Hepatocyte (in vitro differentiated cells): ENCODE data around the gene MS4A6E. TPM values are rescaled to one million over a fixed set of nuclear protein-coding genes. Genes with fewer than 3 reads are reported as not detected.
"Not testable (repeated sequence)": the region's sequence is repeated elsewhere in the genome, so short reads cannot be mapped to it uniquely, and the experiment has no call there.

Source experiments
- DNase-seq: peaks from one replicate; pipeline ENCODE4 v3.0.0-alpha.2; 2016; ENCODE audit warnings: low spot score
- H2AFZ ChIP-seq: fragments of 200-600 bp; sonication (generic); 2 replicates; pipeline ENCODE4 v1.6.0; 2016; ENCODE audit warnings: antibody characterized with exemption, mild to moderate bottlenecking
- H3K27ac ChIP-seq: fragments of 200-600 bp; sonication (generic); 2 replicates; pipeline ENCODE4 v1.5.1; 2016; ENCODE audit warnings: mild to moderate bottlenecking
- H3K27me3 ChIP-seq: fragments of 200-600 bp; sonication (generic); 2 replicates; pipeline ENCODE4 v1.6.1; 2016
- H3K36me3 ChIP-seq: fragments of 200-600 bp; sonication (generic); replicated peaks from 2 replicates; pipeline ENCODE4 v1.5.1; 2016; ENCODE audit warnings: low read depth; ENCODE audit not compliant: insufficient read depth
- H3K4me1 ChIP-seq: fragments of 200-600 bp; sonication (generic); 2 replicates; pipeline ENCODE4 v1.5.1; 2016; ENCODE audit warnings: mild to moderate bottlenecking, moderate library complexity; ENCODE audit not compliant: insufficient read depth
- H3K4me2 ChIP-seq: fragments of 200-600 bp; sonication (generic); 2 replicates; pipeline ENCODE4 v1.6.0; 2016
- H3K4me3 ChIP-seq: fragments of 200-600 bp; sonication (generic); 2 replicates; pipeline ENCODE4 v1.5.1; 2016; ENCODE audit warnings: mild to moderate bottlenecking
- H3K79me2 ChIP-seq: fragments of 200-600 bp; sonication (generic); 2 replicates; pipeline ENCODE4 v1.6.0; 2017; ENCODE audit warnings: mild to moderate bottlenecking
- H3K9me2 ChIP-seq: fragments of 200-600 bp; sonication (generic); replicated peaks from 2 replicates; pipeline ENCODE4 v1.6.0; 2017; ENCODE audit warnings: mild to moderate bottlenecking; ENCODE audit not compliant: insufficient read depth
- H3K9me3 ChIP-seq: fragments of 200-600 bp; sonication (generic); 2 replicates; pipeline ENCODE4 v1.5.1; 2016; ENCODE audit warnings: low read depth, mild to moderate bottlenecking
- H4K20me1 ChIP-seq: fragments of 200-600 bp; sonication (generic); 2 replicates; pipeline ENCODE4 v1.6.0; 2016; ENCODE audit warnings: mild to moderate bottlenecking; ENCODE audit not compliant: insufficient read depth, poor library complexity, severe bottlenecking
- CTCF ChIP-seq: fragments of 200-600 bp; sonication (generic); IDR thresholded peaks from 2 replicates; pipeline ENCODE4 v1.5.1; 2016; ENCODE audit warnings: antibody characterized with exemption, mild to moderate bottlenecking; ENCODE audit not compliant: poor library complexity
- EZH2 ChIP-seq: fragments of 200-600 bp; sonication (generic); IDR thresholded peaks from 2 replicates; pipeline ENCODE4 v1.6.1; 2016; ENCODE audit warnings: antibody characterized with exemption, mild to moderate bottlenecking, borderline replicate concordance
- EZH2phosphoT487 ChIP-seq: fragments of 200-600 bp; sonication (generic); IDR thresholded peaks from one replicate; pipeline ENCODE4 v1.6.1; 2018; ENCODE audit warnings: antibody characterized with exemption, mild to moderate bottlenecking, low read depth, moderate library complexity; ENCODE audit not compliant: unreplicated experiment, severe bottlenecking
- WGBS: methylation state at CpG from one replicate; pipeline ENCODE4 v1.1.6; 2016; ENCODE audit warnings: low lambda C conversion rate; ENCODE audit errors: missing lambda C conversion rate; 5-methylcytosine and 5-hydroxymethylcytosine counted together
- polyA plus RNA-seq: library from polyadenylated mRNA; unstranded; fragments of >200 nt; fragmentation: Nextera tagmentation; extraction: Ambion mirVana; gene quantifications from 2 replicates; pipeline ENCODE4 v1.2.1, GENCODE V29; 2016
- total RNA-seq: library from RNA; depleted of rRNA; stranded (reverse); fragments of >200 nt; gene quantifications from 2 replicates; pipeline ENCODE4 v1.2.3, GENCODE V29; 2014

MS4A6E gene
- total and polyA plus RNA-seq, 2 experiments from 2014 or later: not detected

GRCh38 chr11:60282286-60282685 lies 44.8 kb upstream of the MS4A6E start:
- 73% methylated on average over 2 of the region's 2 CpGs for WGBS
- Histone ChIP-seq H3K4me1 (no peaks in the 10 kb centered on the region), H3K36me3 (no peaks in the 10 kb centered on the region), H3K9me2 (no peaks in the 10 kb centered on the region), H3K79me2 (no peaks in the 10 kb centered on the region), H3K27ac (no peak overlapping the region), H3K9me3 (no peaks in the 10 kb centered on the region), H4K20me1 (no peaks in the 10 kb centered on the region), H3K4me3 (no peak overlapping the region), H3K4me2 (no peak overlapping the region), H3K27me3 (no peaks in the 10 kb centered on the region), H2AFZ (no peak overlapping the region)
- no peak for TF ChIP-seq EZH2
- no peak for DNase-seq

GRCh38 chr11:60285411-60286126 lies 41.5 kb upstream of the MS4A6E start:
- WGBS: 62% methylated on average over 7 of the region's 7 CpGs
- not testable (repeated sequence) for H4K20me1 ChIP-seq, H3K79me2 ChIP-seq, H3K9me2 ChIP-seq, H2AFZ ChIP-seq, H3K27me3 ChIP-seq, H3K4me3 ChIP-seq, H3K36me3 ChIP-seq, DNase-seq, H3K4me2 ChIP-seq, H3K4me1 ChIP-seq, H3K9me3 ChIP-seq, H3K27ac ChIP-seq

DNA sequence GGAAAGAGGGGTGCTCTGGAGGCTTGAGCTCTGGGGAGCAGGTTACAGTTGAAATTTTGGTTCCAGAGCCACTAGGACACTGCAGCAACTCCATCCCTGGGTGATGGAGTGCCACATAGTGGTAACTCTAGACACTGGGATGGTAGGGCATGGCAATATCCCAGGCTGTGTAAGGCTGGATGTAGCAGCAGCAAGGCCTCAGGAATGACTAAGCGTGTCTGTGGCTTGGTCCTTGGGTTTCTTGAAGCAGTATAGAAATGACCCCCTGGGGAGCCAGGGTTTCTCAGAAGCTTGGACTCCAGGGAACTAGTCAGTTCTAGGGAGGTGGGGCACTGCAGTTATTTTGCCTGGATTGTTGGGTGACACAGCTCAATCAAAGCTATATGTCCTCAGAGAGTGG lies 38.5 kb upstream of the MS4A6E start:
- no peaks in the 10 kb centered on the region for H3K9me3 ChIP-seq

GRCh38 chr11:60292145-60292544 lies 34.9 kb upstream of the MS4A6E start:
- H3K4me2 ChIP-seq: no peak overlapping the region
- H3K4me3 ChIP-seq: no peak overlapping the region
- 75% methylated on average over 2 of the region's 2 CpGs for WGBS
- no peaks in the 10 kb centered on the region for H3K27me3 ChIP-seq
- no peaks in the 10 kb centered on the region for H3K36me3 ChIP-seq
- H4K20me1 ChIP-seq: no peaks in the 10 kb centered on the region
- no peak overlapping the region for H2AFZ ChIP-seq
- H3K9me3 ChIP-seq: no peaks in the 10 kb centered on the region
- no peak for DNase-seq
- H3K79me2 ChIP-seq: no peaks in the 10 kb centered on the region
- no peaks in the 10 kb centered on the region for H3K9me2 ChIP-seq
- no peak for TF ChIP-seq CTCF
- TF ChIP-seq EZH2: no peak
- no peak for TF ChIP-seq EZH2phosphoT487
- H3K27ac ChIP-seq: no peak overlapping the region
- H3K4me1 ChIP-seq: no peaks in the 10 kb centered on the region

More for the DNA sequence above, 38.5 kb upstream of the MS4A6E start:
- no peak overlapping the region for H2AFZ ChIP-seq
- WGBS: 88% methylated on average over 1 of the region's 1 CpG
- no peak for DNase-seq
- H3K4me3 ChIP-seq: no peak overlapping the region
- TF ChIP-seq EZH2: no peak
- no peak for TF ChIP-seq CTCF
- no peak for TF ChIP-seq EZH2phosphoT487
- H3K4me1 ChIP-seq: no peaks in the 10 kb centered on the region
- H4K20me1 ChIP-seq: no peaks in the 10 kb centered on the region
- H3K4me2 ChIP-seq: no peak overlapping the region
- no peaks in the 10 kb centered on the region for H3K79me2 ChIP-seq
- H3K27ac ChIP-seq: no peak overlapping the region
- H3K27me3 ChIP-seq: no peaks in the 10 kb centered on the region
- no peaks in the 10 kb centered on the region for H3K36me3 ChIP-seq
- H3K9me2 ChIP-seq: no peaks in the 10 kb centered on the region
